H9 (cell line): Measurements from ENCODE around the gene WDFY1. TPM values are rescaled to one million over a fixed set of nuclear protein-coding genes. Genes with fewer than 3 reads are reported as not detected.

ENCODE experiments used
- DNase-seq: peaks from one replicate; pipeline ENCODE4 v3.0.0-alpha.2; 2017
- H2AFZ ChIP-seq: one replicate; pipeline ENCODE4 v1.6.1; 2013; ENCODE audit warnings: mild to moderate bottlenecking, low read length, control low read depth, moderate library complexity
- H2AK5ac ChIP-seq: 2 replicates; pipeline ENCODE4 v1.6.1; 2013; ENCODE audit warnings: low read length, control low read depth, mixed read lengths; ENCODE audit not compliant: insufficient read length
- H2BK120ac ChIP-seq: one replicate; pipeline ENCODE4 v1.6.1; 2013; ENCODE audit warnings: low read depth, mild to moderate bottlenecking, low read length, control low read depth, inconsistent platforms; ENCODE audit not compliant: poor library complexity, severe bottlenecking
- H2BK12ac ChIP-seq: 2 replicates; pipeline ENCODE4 v1.6.1; 2013; ENCODE audit warnings: low read length, control low read depth, mixed read lengths, low read depth; ENCODE audit not compliant: insufficient read length
- H2BK15ac ChIP-seq: 2 replicates; pipeline ENCODE4 v1.6.1; 2013; ENCODE audit warnings: low read depth, low read length, control low read depth
- H2BK20ac ChIP-seq: one replicate; pipeline ENCODE4 v1.6.1; 2013; ENCODE audit warnings: low read depth, mild to moderate bottlenecking, low read length, control low read depth, inconsistent platforms; ENCODE audit not compliant: poor library complexity, severe bottlenecking
- H2BK5ac ChIP-seq: 2 replicates; pipeline ENCODE4 v1.6.1; 2013; ENCODE audit warnings: low read length, control low read depth, mixed read lengths; ENCODE audit not compliant: insufficient read length
- H3K14ac ChIP-seq: 2 replicates; pipeline ENCODE4 v1.6.1; 2013; ENCODE audit warnings: low read length, control low read depth; ENCODE audit not compliant: insufficient read depth
- H3K18ac ChIP-seq: 2 replicates; pipeline ENCODE4 v1.6.1; 2013; ENCODE audit warnings: low read depth, mild to moderate bottlenecking, mixed read lengths, low read length, control low read depth; ENCODE audit not compliant: insufficient read length
- H3K23ac ChIP-seq: 2 replicates; pipeline ENCODE4 v1.6.1; 2013; ENCODE audit warnings: low read length, control low read depth, mixed read lengths, low read depth; ENCODE audit not compliant: insufficient read length
- H3K23me2 ChIP-seq: 2 replicates; pipeline ENCODE4 v1.6.1; 2013; ENCODE audit warnings: low read depth, mild to moderate bottlenecking, mixed read lengths, low read length, control low read depth; ENCODE audit not compliant: insufficient read length, poor library complexity, severe bottlenecking
- H3K27ac ChIP-seq: 2 replicates; pipeline ENCODE4 v1.5.1; 2013; ENCODE audit warnings: low read length, control low read depth, mixed read lengths, low read depth; ENCODE audit not compliant: insufficient read length
- H3K27me3 ChIP-seq: 2 replicates; pipeline ENCODE4 v1.6.1; 2013; ENCODE audit warnings: low read length, control low read depth, inconsistent platforms; ENCODE audit not compliant: insufficient read depth
- H3K4ac ChIP-seq: 2 replicates; pipeline ENCODE4 v1.6.1; 2013; ENCODE audit warnings: low read depth, mild to moderate bottlenecking, control low read depth, inconsistent platforms, low read length, moderate library complexity
- H3K4me1 ChIP-seq: 2 replicates; pipeline ENCODE4 v1.6.1; 2013; ENCODE audit warnings: low read length, control low read depth, inconsistent platforms; ENCODE audit not compliant: insufficient read depth
- H3K4me2 ChIP-seq: 2 replicates; pipeline ENCODE4 v1.6.1; 2013; ENCODE audit warnings: low read length, control low read depth, mixed read lengths; ENCODE audit not compliant: insufficient read length, insufficient read depth
- H3K56ac ChIP-seq: 2 replicates; pipeline ENCODE4 v1.6.1; 2013; ENCODE audit warnings: low read depth, mild to moderate bottlenecking, mixed read lengths, low read length, control low read depth; ENCODE audit not compliant: insufficient read length
- H3K79me1 ChIP-seq: 2 replicates; pipeline ENCODE4 v1.6.1; 2013; ENCODE audit warnings: low read depth, mild to moderate bottlenecking, moderate library complexity, low read length, control low read depth, inconsistent platforms; ENCODE audit not compliant: insufficient read depth, poor library complexity, severe bottlenecking
- H3K79me2 ChIP-seq: 2 replicates; pipeline ENCODE4 v1.6.1; 2013; ENCODE audit warnings: low read length, control low read depth, inconsistent platforms; ENCODE audit not compliant: insufficient read depth
- H3K9ac ChIP-seq: 2 replicates; pipeline ENCODE4 v1.6.1; 2013; ENCODE audit warnings: low read length, control low read depth, mixed read lengths; ENCODE audit not compliant: insufficient read length; ENCODE audit errors: extremely low read depth
- H3K9me3 ChIP-seq: one replicate; pipeline ENCODE4 v1.6.1; 2013; ENCODE audit warnings: low read depth, low read length, inconsistent platforms; ENCODE audit not compliant: control insufficient read depth
- H3T11ph ChIP-seq: one replicate; pipeline ENCODE4 v1.6.1; 2013; ENCODE audit warnings: mild to moderate bottlenecking, low read length, control low read depth, inconsistent platforms
- H4K20me1 ChIP-seq: one replicate; pipeline ENCODE4 v1.6.1; 2013; ENCODE audit not compliant: control insufficient read depth, insufficient read length, insufficient read depth
- H4K5ac ChIP-seq: 2 replicates; pipeline ENCODE4 v1.6.1; 2013; ENCODE audit warnings: low read depth, mild to moderate bottlenecking, mixed read lengths, low read length, control low read depth; ENCODE audit not compliant: insufficient read length
- H4K8ac ChIP-seq: replicated peaks from 2 replicates; pipeline ENCODE4 v1.6.1; 2013; ENCODE audit warnings: low read length, control low read depth, mixed read lengths, low read depth; ENCODE audit not compliant: insufficient read length
- H4K91ac ChIP-seq: 2 replicates; pipeline ENCODE4 v1.6.1; 2013; ENCODE audit warnings: low read depth, mild to moderate bottlenecking, moderate library complexity, mixed read lengths, low read length, control low read depth; ENCODE audit not compliant: insufficient read length
- H3K27ac Mint-ChIP-seq, 3 experiments: 2 replicates in 2 of 3; 3 replicates in 1 of 3; pipeline ENCODE4 v1.8.0; 2020 to 2021; ENCODE audit warnings: mixed read lengths in 3 of 3, mild to moderate bottlenecking in 1 of 3, moderate library complexity in 1 of 3
- H3K27me3 Mint-ChIP-seq: 2 replicates; pipeline ENCODE4 v1.8.0; 2021; ENCODE audit warnings: low read depth, mild to moderate bottlenecking, moderate library complexity, mixed read lengths
- H3K36me3 Mint-ChIP-seq, 3 experiments: 2 replicates in 2 of 3; 3 replicates in 1 of 3; pipeline ENCODE4 v1.8.0; 2020 to 2021; ENCODE audit warnings: low read depth in 3 of 3, mixed read lengths in 3 of 3; ENCODE audit not compliant: insufficient read depth in 1 of 3
- H3K4me1 Mint-ChIP-seq, 2 experiments: 2 replicates each; pipeline ENCODE4 v1.8.0; 2020; ENCODE audit warnings: mixed read lengths in 2 of 2
- H3K4me3 Mint-ChIP-seq, 2 experiments: 2 replicates in 1 of 2; 3 replicates in 1 of 2; pipeline ENCODE4 v1.8.0; 2020 to 2021; ENCODE audit warnings: mild to moderate bottlenecking in 2 of 2, mixed read lengths in 2 of 2, moderate library complexity in 1 of 2
- H3K9me3 Mint-ChIP-seq, 2 experiments: 2 replicates in 1 of 2; 3 replicates in 1 of 2; pipeline ENCODE4 v1.8.0; 2020; ENCODE audit warnings: mild to moderate bottlenecking in 2 of 2, mixed read lengths in 2 of 2, moderate library complexity in 1 of 2
- CTCF ChIP-seq: fragments of 200-600 bp; sonication (generic); conservative IDR thresholded peaks from 3 replicates; pipeline ENCODE4 v1.8.0; 2021; ENCODE audit warnings: antibody characterized with exemption, mild to moderate bottlenecking
- WGBS: extraction: QIAGEN DNeasy Blood & Tissue Kit; methylation state at CpG from one replicate; pipeline ENCODE4 v1.1.7; 2013; ENCODE audit warnings: missing lambda C conversion rate, low lambda C conversion rate, mixed read lengths; ENCODE audit not compliant: insufficient read length; ENCODE audit errors: extremely low coverage; 5-methylcytosine and 5-hydroxymethylcytosine counted together
- total RNA-seq: library from RNA; stranded (reverse); gene quantifications from 2 replicates; pipeline ENCODE4 v1.2.1, GENCODE V29; 2021

Gene WDFY1
- total RNA-seq, 1 experiment from 2014 or later: 54.1 TPM

GRCh38 chr2:223877721-223878410 lies 67.3 kb downstream of the WDFY1 start:
- Histone ChIP-seq H2AK5ac (no peak overlapping the region), H2BK15ac (no peak overlapping the region), H3K23ac (no peak overlapping the region), H3K4me2 (no peak overlapping the region), H3K79me2 (no peaks in the 10 kb centered on the region), H2BK120ac (no peak overlapping the region), H4K8ac (no peak overlapping the region), H3K4ac (no peak overlapping the region), H3K4me1 (no peaks in the 10 kb centered on the region), H3K9ac (no peak overlapping the region), H4K91ac (no peak overlapping the region), H3K18ac (no peak overlapping the region), H2BK5ac (no peak overlapping the region), H3T11ph (no peak overlapping the region), H3K79me1 (no peaks in the 10 kb centered on the region), H3K23me2 (no peaks in the 10 kb centered on the region), H3K9me3 (no peaks in the 10 kb centered on the region), H2BK12ac (no peak overlapping the region), H3K27me3 (no peaks in the 10 kb centered on the region), H2BK20ac (no peak overlapping the region), H3K56ac (no peak overlapping the region), H3K27ac (no peak overlapping the region), H4K5ac (no peak overlapping the region), H4K20me1 (no peaks in the 10 kb centered on the region), H3K14ac (no peak overlapping the region), H2AFZ (no peak overlapping the region)
- Mint-ChIP-seq H3K4me1 (no peaks in the 10 kb centered on the region), H3K4me3 (no peak overlapping the region), H3K27ac (no peak overlapping the region; a peak in 2 of 7 replicates), H3K9me3 (no peaks in the 10 kb centered on the region), H3K36me3 (peaks cover 24 to 66% (median 54%) of the 10 kb centered on the region in 3 experiments), H3K27me3 (no peaks in the 10 kb centered on the region)
- no peak for TF ChIP-seq CTCF
- DNase-seq: no peak
- no CpG with 5 or more reads among the region's 6 CpGs for whole genome bisulfite sequencing
